Colonic mucosa (tissue), 4 donors: ENCODE results near the gene PRAMEF12. TPM values are rescaled to one million over a fixed set of nuclear protein-coding genes. Genes with fewer than 3 reads are reported as not detected.

Experiments used
- DNase-seq: peaks from one replicate; pipeline ENCODE4 v3.0.0-alpha.2; 2020
- H3K27ac ChIP-seq: fragments of 200-600 bp; one replicate; pipeline ENCODE4 v1.8.0; 2021
- H3K27me3 ChIP-seq: fragments of 200-600 bp; one replicate; pipeline ENCODE4 v1.8.0; 2021
- H3K36me3 ChIP-seq: fragments of 200-600 bp; one replicate; pipeline ENCODE4 v1.8.0; 2021
- H3K4me1 ChIP-seq: fragments of 200-600 bp; one replicate; pipeline ENCODE4 v1.8.0; 2021; ENCODE audit warnings: mild to moderate bottlenecking
- H3K4me3 ChIP-seq: fragments of 200-600 bp; one replicate; pipeline ENCODE4 v1.8.0; 2021
- H3K9ac ChIP-seq, 2 donors: one replicate each; pipeline ENCODE4 v1.7.0; 2013; ENCODE audit warnings: control low read depth in 2 of 2, low read depth in 2 of 2, low read length in 2 of 2
- H3K9me3 ChIP-seq: fragments of 200-600 bp; one replicate; pipeline ENCODE4 v1.8.0; 2021
- CTCF ChIP-seq: fragments of 200-600 bp; IDR thresholded peaks from one replicate; pipeline ENCODE4 v1.8.0; 2022; ENCODE audit warnings: antibody characterized with exemption, mild to moderate bottlenecking
- intact Hi-C: fragments of 100-400 bp; cut with DNase I; formaldehyde crosslinking; loops from one replicate; pipeline ENCODE4 v1.14.1; 2022
- total RNA-seq, 2 donors: library from RNA; stranded (reverse); fragmentation: NEBNext Ultra II Directional in 1 of 2; extraction: Animal tissue kit (Norgen Biotek cat#: 25700) in 1 of 2; gene quantifications; one replicate each; pipeline ENCODE4 v1.2.1, GENCODE V29; 2021
- donor health status: healthy.
- donor health status: DM: no; HTN: no; CAD: no.
- donor health status: DM: no; HTN: no; CAD: no.

PRAMEF12 gene
- total RNA-seq, 2 donors from 2014 or later, result not detected

GRCh38 chr1:12769976-12770505 is 3.5 kb upstream of the PRAMEF12 start:
- Histone ChIP-seq H3K27ac (no peak overlapping the region), H3K4me3 (no peak overlapping the region), H3K36me3 (no peaks in the 10 kb centered on the region), H3K9ac (no peak overlapping the region), H3K27me3 (no peaks in the 10 kb centered on the region), H3K4me1 (no peaks in the 10 kb centered on the region), H3K9me3 (no peaks in the 10 kb centered on the region)
- no peak for TF ChIP-seq CTCF
- intact Hi-C loops, result no loop called here
- no peak for DNase-seq

DNA sequence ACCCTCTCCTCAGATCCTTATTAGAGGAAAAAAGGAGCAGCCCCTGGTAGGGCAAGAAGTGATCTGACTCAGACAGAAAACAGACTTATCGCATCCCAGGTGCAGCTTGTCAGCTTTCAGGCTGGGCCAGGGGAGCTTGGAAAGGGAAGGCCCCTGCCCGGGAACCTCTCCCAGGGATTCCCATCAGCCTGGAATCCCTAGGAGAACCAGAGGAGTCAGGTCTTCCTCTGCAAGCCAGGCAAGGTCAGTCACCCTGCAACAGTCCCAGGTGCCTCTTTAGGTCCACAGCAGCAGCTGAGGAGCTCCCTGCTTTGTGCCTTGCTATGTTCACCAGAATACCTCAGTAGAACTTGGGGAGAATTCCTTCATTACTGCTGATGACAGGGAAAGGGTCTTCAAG is 2.9 kb upstream of the PRAMEF12 start:
- intact Hi-C loops, result no loop called here
- Histone ChIP-seq H3K36me3 (no peaks in the 10 kb centered on the region), H3K27me3 (no peaks in the 10 kb centered on the region), H3K9ac (no peak overlapping the region), H3K9me3 (no peaks in the 10 kb centered on the region), H3K27ac (no peak overlapping the region), H3K4me1 (no peaks in the 10 kb centered on the region), H3K4me3 (no peak overlapping the region)
- no peak for TF ChIP-seq CTCF
- no peak for DNase-seq

DNA sequence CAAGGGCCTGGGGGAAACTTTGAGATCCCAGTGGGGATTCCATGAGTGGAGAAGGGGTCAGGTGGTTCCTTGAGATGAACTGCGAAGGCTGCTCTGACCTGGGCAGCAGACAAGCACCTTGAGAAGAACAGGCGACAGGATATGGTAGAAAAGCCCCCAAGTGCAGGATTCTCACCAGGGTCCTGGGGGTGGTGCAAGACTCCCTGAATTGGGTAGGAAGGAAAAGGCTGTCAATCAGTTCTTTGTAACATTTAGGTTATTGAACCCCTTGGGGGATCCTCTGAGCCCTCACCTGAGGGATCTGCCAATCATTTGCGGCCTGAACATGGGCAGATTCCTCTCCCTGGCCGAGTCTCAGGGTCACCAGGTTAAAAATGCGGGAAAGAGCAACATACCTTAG is 2.4 kb upstream of the PRAMEF12 start:
- Histone ChIP-seq H3K27me3 (no peaks in the 10 kb centered on the region), H3K4me3 (no peak overlapping the region), H3K9me3 (no peaks in the 10 kb centered on the region), H3K36me3 (no peaks in the 10 kb centered on the region), H3K9ac (no peak overlapping the region), H3K4me1 (no peaks in the 10 kb centered on the region), H3K27ac (no peak overlapping the region)
- intact Hi-C loops, result no loop called here
- no peak for TF ChIP-seq CTCF
- DNase-seq, result no peak

DNA sequence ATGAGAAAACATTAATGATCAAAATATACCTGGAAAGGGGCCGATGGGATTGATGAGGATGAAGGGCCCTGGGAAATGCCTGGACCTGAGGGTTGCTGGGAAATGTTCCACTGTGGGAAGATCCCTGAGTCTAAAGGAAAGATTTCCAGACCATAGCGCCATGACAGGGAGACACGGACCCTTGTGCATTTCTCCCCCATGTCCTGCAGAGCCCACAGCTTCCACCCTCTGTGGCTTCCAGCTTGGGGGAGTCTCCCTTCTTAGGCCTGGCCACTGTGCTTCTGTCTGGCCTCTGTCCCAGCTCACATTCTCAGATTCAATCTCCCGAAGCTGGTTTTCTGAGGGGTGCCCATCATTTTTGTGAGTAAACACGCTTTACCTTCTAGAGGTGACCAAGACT is 1.0 kb upstream of the PRAMEF12 start:
- no peak for TF ChIP-seq CTCF
- no peaks in the 10 kb centered on the region for H3K4me1 ChIP-seq
- no peak overlapping the region for H3K4me3 ChIP-seq
- no peak overlapping the region for H3K9ac ChIP-seq
- H3K27me3 ChIP-seq, result no peaks in the 10 kb centered on the region
- no peaks in the 10 kb centered on the region for H3K9me3 ChIP-seq
- no peak overlapping the region for H3K27ac ChIP-seq
- intact Hi-C loops, result no loop called here
- no peaks in the 10 kb centered on the region for H3K36me3 ChIP-seq
- DNase-seq, result no peak

DNA sequence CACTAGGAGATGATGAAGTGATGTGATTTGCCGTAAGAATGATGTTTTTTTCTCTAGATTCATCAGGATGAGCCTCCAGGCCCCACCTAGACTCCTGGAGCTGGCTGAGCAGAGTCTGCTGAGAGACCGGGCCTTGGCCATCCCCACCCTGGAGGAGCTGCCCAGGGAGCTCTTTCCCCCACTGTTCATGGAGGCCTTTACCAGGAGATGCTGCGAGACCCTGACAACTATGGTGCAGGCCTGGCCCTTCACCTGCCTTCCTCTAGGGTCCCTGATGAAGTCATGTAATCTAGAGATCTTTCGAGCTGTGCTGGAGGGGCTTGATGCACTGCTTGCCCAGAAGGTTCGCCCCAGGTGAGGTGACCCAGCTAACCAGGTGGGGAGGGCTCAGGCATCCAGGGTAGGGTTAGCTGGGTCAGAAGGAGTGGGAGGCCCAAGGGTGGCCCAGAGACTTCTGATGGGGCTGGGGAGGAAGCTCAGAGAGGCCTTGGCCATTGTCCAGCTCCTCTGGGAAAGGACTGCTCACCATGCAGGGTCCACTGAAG is 1.3 kb downstream of the PRAMEF12 start:
- intact Hi-C loops, result no loop called here
- Histone ChIP-seq H3K4me3 (no peak overlapping the region), H3K9me3 (no peaks in the 10 kb centered on the region), H3K27ac (no peak overlapping the region), H3K36me3 (no peaks in the 10 kb centered on the region), H3K9ac (no peak overlapping the region), H3K4me1 (no peaks in the 10 kb centered on the region), H3K27me3 (no peaks in the 10 kb centered on the region)
- no peak for DNase-seq
- TF ChIP-seq CTCF, result no peak
